ENCODE results near the gene KPNA1.

The KPNA1 gene

GRCh38 chr3:122383771-122384697, 130.7 kb downstream of the KPNA1 start, which contains the start of gene FAM162A:
FAM162A (plus strand) TSS chr3:122384182; CDS start chr3:122384266, 84 bp downstream.
- DNase-seq (ENCODE audit: low read depth, low spot score), result peak; percentile 82

GRCh38 chr3:122382888-122383666, 131.7 kb downstream of the KPNA1 start, which contains the start of gene MIX23:
MIX23 (minus strand) TSS chr3:122383231; CDS start chr3:122383224, 7 bp downstream.
- peak; percentile 68 for DNase-seq (ENCODE audit: low read depth, low spot score)

- no peak for DNase-seq (ENCODE audit: low read depth, low spot score)
Measured at GRCh38 chr3:122377975-122378374, 136.8 kb downstream of the KPNA1 start.

DNA sequence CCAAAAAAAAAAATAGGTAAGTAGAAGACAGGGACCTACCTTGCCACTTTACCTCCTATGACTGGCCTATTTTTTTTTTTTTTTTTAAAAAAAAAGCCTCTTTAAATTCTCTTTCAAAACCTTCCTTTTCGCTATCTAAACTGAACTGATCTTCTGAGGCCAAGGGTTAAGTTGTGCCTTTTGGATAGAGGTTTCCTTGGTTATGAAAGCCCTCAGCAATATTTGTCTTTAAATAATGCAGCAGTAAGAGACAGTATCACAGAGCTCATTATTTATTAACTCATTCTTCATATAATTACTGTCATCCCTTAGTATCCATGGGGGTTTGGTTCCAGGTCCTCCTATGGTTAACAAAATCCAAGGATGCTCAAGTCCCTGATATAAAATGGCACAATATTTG, 140.7 kb downstream of the KPNA1 start:
- DNase-seq (ENCODE audit: low read depth, low spot score), result no peak
